HuH-7.5 (cell line): ENCODE measurements around the gene INPP5E.
"Not testable (repeated sequence)": the region's sequence is repeated elsewhere in the genome, so short reads cannot be mapped to it uniquely, and the experiment has no call there.

Experiments
- DNase-seq: peaks from one replicate; pipeline ENCODE4 v3.0.0; 2011; ENCODE audit warnings: low spot score

INPP5E gene

GRCh38 chr9:136429075-136429628 is 10.5 kb downstream of the INPP5E start:
- DNase-seq, result no peak

GRCh38 chr9:136426787-136427186 is 12.9 kb downstream of the INPP5E start:
- no peak for DNase-seq

- DNase-seq, result not testable (repeated sequence)
These were observed 14.3 kb downstream of the INPP5E start for GRCh38 chr9:136425367-136425766.

GRCh38 chr9:136424750-136425362 is 14.8 kb downstream of the INPP5E start:
- no peak for DNase-seq

- DNase-seq, result no peak
These were observed 16.1 kb downstream of the INPP5E start for GRCh38 chr9:136423432-136424146.

GRCh38 chr9:136422876-136423275 is 16.8 kb downstream of the INPP5E start:
- DNase-seq, result no peak

- no peak for DNase-seq
These were observed 17.9 kb downstream of the INPP5E start for GRCh38 chr9:136421791-136422190.

- DNase-seq, result no peak
These were observed 20.6 kb downstream of the INPP5E start for GRCh38 chr9:136419092-136419420.

GRCh38 chr9:136418182-136419091 is 21.2 kb downstream of the INPP5E start:
- DNase-seq, result no peak

- no peak for DNase-seq
These were observed 22.7 kb downstream of the INPP5E start for GRCh38 chr9:136416914-136417313.

- no peak for DNase-seq
These were observed 23.2 kb downstream of the INPP5E start for GRCh38 chr9:136416427-136416826.

- no peak for DNase-seq
These were observed 26.7 kb downstream of the INPP5E start for GRCh38 chr9:136412962-136413361.

- no peak for DNase-seq
These were observed 28.3 kb downstream of the INPP5E start for GRCh38 chr9:136411378-136411777.

GRCh38 chr9:136410500-136411287 is 29.0 kb downstream of the INPP5E start, which contains the start of the genes ENTR1 and PMPCA:
TSS of gene ENTR1 (minus strand) at chr9:136410614. CDS start at chr9:136410397, 217 bp downstream.
TSS of gene PMPCA (plus strand) at chr9:136410658. CDS start at chr9:136410669, 11 bp downstream.
- peak; percentile 97 for DNase-seq

- peak; percentile 76 for DNase-seq
These were observed 29.8 kb downstream of the INPP5E start for GRCh38 chr9:136409557-136410455.

GRCh38 chr9:136407911-136408310 is 31.7 kb downstream of the INPP5E start:
- no peak for DNase-seq

GRCh38 chr9:136407061-136407460 is 32.6 kb downstream of the INPP5E start:
- not testable (repeated sequence) for DNase-seq

- not testable (repeated sequence) for DNase-seq
These were observed 33.7 kb downstream of the INPP5E start for GRCh38 chr9:136405904-136406303.

GRCh38 chr9:136405481-136405880 is 34.2 kb downstream of the INPP5E start:
- no peak for DNase-seq

GRCh38 chr9:136404801-136405136 is 34.9 kb downstream of the INPP5E start:
- no peak for DNase-seq
